Raji (cell line): Measurements from ENCODE around the gene OSGEPL1.
A peak's percentile ranks its signal among the peaks of the same experiment; 100 is the strongest.

Source experiments
- POLR2A ChIP-seq: IDR thresholded peaks from 2 replicates; pipeline ENCODE4 v1.6.1; 2011; ENCODE audit warnings: low read depth, low read length, control low read depth; ENCODE audit not compliant: insufficient read depth

The OSGEPL1 gene, protein sequence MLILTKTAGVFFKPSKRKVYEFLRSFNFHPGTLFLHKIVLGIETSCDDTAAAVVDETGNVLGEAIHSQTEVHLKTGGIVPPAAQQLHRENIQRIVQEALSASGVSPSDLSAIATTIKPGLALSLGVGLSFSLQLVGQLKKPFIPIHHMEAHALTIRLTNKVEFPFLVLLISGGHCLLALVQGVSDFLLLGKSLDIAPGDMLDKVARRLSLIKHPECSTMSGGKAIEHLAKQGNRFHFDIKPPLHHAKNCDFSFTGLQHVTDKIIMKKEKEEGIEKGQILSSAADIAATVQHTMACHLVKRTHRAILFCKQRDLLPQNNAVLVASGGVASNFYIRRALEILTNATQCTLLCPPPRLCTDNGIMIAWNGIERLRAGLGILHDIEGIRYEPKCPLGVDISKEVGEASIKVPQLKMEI

DNA sequence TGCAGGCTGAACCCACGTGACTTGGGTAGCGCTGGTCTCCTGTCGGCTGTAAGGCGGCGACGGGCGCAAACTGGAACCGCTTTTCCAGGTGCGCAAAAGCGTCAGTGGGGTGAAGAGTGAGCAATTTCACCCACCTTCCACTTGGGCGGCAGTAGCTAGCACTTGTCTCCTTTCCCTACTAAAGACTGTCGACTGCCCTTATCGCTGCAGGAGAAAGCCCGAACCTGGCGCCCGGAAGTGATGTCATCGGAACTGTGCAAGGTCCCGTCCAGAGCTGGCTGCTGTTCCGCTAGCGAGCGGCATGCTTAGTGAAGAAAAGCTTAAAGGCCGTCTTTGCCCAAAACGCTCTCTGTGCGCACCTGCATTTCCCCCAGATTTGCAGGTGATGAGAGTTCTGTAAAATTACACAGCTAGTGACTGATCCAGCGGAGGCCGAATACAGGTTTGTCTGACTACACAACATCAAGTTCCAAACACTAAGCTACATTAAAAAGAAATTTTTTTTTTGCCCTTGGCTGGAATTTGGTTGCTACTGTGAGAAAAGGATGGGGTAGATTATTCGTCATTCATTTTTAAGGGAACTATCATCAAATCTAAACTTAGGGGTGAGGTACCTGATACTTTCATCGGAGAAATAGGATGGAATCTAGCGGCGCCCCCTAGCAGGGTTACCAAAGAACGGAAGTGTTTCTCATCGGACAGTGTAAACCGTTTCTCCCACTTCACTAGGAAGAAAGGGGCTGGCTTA is at the start of gene OSGEPL1:
Gene OSGEPL1 (minus strand): TSS at position 242 of the 748 bp plus-strand sequence. CDS start 1,152 bp downstream, outside the sequence.
- TF ChIP-seq POLR2A = peak; percentile 88

DNA sequence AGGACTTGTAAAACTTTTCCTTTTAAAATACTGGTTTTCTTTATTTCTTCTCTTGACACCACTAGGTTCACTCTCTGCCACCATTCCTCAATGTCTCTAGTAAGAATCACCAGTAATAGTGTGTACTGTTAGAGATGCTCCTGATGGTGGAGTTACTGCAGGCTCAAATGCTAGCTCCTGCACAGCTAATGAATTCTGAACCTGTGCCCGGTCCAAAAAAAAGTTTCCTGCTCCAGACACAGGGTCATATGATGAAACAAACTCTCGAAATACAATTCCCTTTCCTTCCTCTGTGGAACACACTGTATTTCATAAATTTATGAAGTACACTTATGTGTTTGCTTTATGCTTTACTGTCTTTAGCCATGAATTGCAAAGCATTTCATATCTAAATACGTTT is 40.8 kb upstream of the OSGEPL1 start:
- TF ChIP-seq POLR2A = no peak

DNA sequence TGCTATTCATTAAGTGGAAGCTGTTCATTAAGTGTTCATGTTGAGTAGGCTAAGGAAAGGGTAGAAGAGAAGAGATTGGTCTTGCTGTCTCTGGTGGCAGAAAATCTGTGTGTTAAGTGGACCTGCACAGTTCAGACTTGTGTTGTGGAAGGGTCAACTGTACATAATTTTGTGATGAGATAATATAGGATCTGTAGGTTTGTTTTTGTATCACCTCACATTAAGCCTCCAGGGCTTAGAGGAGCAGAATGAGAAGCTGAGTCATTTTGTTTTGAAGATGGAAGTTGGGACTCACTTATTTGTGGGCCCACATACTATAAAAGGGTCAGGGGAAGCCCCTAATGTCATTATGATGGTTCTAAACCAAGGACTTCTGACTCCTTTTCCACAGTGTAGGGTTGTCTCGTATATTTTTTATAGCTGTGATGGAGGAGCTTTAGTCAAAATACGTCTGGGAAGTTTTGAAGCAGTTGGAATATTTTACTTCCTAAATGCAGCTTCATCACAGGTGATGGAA is 39.9 kb upstream of the OSGEPL1 start:
- no peak for TF ChIP-seq POLR2A

DNA sequence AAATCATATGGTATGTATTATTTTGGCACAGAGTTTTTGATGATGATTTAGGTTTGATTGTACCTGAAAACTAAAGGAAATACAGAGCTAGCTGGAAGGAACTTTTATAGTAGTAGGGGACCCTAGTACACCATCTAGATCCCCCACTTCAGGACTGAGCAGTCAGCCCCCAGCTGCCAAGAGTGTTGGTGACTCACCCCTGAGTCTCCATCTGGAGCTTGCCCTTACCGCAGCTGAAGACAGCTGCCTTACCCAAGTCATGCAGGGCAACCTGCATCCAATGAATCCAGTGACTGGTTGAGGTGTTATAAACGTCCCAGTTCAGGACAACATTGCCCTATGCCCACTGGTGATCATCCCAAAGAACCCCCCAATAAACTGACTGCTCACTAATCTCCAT is 36.9 kb upstream of the OSGEPL1 start:
- TF ChIP-seq POLR2A = no peak

DNA sequence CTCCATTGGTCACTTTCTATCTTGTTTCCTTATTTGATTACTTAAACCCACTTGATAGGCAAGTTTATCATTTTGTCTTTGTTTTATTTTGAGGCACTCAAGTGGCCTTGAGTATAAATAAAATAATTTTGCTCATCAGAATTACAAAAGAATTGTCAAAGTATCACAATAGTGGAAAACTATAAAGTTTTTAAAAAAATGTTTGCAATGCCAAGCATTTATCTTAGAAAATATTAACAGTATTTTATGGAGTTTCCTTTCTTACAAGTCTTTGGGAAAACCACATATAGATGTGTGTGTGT is 36.4 kb upstream of the OSGEPL1 start:
- TF ChIP-seq POLR2A = no peak

DNA sequence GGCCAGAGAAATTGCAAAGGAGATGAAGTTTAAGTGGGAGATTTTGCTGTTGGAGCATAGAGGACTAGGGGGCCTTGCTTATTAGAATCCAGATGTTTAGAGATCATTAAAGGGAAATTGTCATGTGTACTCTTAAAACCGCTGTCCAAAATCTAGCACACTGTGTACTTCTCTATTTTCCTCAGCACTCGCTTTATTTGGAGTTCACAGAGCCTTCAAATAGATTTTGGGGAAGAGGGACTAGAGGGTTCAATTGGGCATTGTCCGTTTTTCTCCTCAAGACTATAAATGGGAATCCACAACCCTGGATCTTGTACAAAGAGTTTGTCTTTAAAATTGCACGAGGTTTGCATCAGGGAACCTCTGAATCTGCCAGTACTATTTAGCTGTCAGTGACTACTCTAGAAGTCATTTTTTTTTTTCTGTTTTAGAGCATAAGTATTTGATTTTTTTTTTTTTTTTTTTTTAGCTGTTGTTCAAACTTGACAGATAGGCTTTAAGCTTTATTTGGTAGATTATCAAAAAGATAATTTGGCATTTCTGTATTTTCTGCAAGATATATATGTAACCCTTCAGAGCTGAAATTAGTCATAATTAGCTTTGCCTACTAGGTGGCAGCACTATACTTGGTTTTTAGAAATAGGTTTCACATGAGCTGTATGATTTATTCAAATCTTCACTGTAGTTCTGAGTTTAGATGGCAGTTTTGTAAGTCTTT is 35.9 kb upstream of the OSGEPL1 start:
- no peak for TF ChIP-seq POLR2A

DNA sequence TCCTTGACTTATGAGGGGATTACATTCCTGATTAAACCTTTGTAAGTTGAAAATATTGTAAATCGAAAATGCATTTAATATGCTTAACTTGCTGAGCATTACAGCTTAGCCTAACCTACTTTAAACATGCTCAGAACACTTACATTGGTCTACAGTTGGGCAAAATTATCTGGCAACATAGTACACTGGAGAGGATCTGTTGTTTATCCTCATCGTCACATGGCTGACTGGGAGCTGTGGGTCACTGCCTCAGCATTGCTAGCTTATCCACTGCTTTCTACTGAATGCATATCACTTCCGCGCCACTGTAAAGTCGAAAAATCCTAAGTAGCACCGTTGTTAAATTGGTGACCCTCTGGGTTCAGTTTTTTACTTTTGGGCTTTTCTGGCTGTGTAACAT is 35.3 kb upstream of the OSGEPL1 start:
- TF ChIP-seq POLR2A = no peak

DNA sequence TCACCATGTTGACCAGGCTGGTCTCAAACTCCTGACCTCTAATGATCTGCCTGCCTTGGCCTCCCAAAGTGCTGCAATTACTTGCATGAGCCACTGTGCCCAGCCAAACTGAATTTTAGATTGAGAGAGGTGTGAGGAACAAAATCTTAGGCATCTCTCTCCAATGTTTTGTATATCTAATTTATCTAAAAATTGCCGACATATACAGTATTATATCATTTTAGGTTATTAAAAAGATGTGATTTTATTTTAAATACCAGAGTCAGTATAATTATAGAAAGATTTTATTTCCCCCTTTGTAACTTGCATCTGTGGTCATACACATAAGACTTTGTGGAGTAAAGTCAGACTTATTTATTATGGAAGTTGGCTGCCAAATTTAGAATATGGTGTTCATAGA is 31.7 kb upstream of the OSGEPL1 start:
- TF ChIP-seq POLR2A = no peak

DNA sequence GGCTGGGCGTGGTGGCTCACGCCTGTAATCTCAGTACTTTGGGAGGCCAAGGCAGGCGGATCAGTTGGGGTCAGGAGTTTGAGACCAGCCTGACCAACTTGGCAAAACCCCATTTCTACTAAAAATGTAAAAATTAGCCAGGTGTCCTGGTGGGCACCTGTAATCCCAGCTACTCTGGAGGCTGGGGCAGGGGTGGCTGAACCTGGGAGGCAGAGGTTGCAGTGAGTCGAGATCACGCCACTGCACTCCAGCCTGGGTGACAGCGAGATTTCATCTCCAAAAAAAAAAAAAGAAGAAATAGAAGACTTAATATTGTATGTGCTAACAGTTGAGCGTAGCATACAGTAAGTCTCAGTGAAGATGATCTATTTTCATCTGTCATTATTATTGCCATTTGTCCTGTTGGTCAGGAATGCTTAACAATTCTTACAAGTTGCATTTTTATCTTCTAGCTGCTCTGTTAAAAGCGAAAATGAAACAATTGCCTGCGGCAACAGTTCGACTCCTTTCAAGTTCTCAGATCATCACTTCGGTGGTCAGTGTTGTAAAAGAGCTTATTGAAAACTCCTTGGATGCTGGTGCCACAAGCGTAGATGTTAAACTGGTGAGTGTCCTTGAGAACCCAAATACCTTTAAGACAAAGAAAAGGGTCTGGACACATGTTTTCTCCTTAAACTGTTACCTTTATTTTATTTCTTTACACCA is 28.9 kb upstream of the OSGEPL1 start:
- no peak for TF ChIP-seq POLR2A

DNA sequence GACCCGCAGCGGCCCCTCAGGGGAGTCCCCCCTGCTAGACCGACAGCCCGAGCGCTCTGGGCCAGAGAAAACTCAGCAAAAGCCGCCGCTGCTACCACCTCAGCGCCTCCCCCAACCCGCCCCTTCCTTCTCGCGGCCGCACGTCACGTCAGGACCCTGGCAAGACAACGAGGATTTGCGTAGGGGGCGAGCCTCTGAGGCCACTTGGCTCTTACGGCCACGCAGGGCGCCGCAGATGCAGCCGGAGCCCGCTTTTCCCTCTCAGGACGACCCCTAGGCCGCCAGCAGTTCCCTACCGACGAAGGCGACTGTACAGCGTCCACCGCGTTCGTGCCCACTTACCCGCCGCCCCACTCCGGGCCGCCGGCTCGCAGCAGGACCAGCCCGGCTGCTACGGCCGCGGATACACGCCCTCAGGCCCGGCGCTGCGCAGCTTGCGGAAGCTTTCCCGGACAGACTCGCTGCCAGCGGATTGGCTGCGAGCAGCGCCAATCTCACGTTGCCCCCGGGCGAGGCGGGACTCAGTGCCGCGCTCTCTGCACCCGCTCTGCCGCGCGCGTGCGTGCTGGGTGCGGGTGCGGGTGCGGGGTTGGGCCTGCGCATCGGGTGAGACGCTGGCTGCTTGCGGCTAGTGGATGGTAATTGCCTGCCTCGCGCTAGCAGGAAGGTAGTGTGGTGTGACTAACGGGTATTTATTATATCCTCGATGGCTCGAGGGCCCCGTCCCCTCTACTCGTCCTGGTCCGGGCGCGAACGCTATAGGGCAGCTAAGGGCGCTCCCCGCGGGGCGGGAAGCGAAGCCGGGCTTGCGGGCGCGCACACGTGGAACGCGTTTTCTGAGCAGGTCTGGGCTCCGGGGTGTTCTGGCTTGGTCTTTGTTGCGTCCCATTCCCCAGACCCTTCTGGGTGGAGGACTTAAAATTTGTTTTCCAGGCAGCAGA is 21.6 kb upstream of the OSGEPL1 start, which contains the start of the genes ORMDL1 and PMS1:
Gene ORMDL1 (minus strand): TSS at position 413 of the 941 bp plus-strand sequence. CDS start 1,744 bp downstream, outside the sequence.
Gene PMS1 (plus strand): TSS at position 524 of the 941 bp plus-strand sequence. CDS start 7,360 bp downstream, outside the sequence.
- peak; percentile 98 for TF ChIP-seq POLR2A

DNA sequence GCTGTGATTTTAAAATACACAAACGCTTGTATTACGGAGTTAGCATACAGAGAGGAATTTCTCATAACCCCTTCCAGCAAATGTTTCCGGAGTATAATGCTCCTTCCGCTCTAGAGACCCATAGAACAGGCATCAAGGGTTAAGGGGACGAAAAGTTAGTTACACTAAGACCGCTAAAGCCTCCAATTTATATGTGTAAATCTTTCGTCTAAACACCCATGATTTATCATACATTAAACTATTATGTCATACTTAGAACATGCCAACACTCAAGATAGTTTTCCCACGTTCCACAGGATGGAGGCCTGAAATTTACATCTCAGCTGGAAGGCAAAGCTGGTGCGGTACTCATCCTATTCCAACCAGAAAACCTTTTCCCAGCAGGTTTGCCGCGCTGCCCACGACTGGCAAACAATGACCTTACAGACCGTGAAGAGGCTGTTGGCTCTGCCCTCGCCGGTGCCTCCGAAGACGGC is 20.9 kb upstream of the OSGEPL1 start:
- TF ChIP-seq POLR2A = no peak

DNA sequence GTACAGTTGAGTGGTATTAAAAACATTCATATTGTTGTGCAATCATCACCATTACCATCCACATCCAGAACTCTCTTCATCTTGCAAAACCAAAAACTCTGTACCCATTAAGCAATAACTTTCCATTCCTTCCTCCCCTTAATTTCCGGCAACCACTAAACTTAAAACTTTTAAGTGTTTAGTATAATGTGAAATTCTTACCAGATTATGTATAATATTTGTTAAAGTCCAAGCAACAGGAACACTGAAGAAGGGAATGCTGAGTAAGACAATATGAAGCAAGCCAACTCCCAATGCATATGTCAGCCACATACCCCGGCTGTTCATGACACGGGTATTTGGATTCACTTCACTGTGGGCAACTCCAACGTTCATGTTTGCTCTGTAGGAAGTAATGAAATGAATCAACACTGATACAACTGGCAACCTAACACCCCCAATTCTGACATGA is 19.7 kb upstream of the OSGEPL1 start:
- TF ChIP-seq POLR2A = no peak

DNA sequence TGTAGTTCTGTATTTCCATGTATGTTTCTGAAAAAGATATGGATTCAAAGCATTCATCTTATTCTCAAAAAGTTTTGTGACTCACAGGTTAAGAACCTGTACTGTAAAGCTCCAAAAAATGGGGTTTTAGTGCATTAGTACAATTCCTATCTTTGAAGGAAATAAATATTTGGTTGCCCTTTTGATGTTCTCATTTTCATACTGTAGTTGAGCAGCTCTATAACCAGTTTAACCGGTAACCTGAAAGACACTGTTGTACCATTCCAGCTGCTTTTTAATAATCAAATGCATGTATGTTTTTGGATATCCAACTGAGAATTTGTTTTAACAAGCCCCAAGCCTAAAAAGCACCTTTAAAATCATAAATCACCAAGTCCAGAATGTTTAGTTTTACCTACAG is 9.6 kb upstream of the OSGEPL1 start:
- TF ChIP-seq POLR2A = no peak
